Liver (tissue), 9 donors: ENCODE results near the gene EMID1. TPM values are rescaled to one million over a fixed set of nuclear protein-coding genes. Genes with fewer than 3 reads are reported as not detected.
"Not testable (repeated sequence)": the region's sequence is repeated elsewhere in the genome, so short reads cannot be mapped to it uniquely, and the experiment has no call there.

ENCODE experiments used
- DNase-seq: peaks from one replicate; pipeline ENCODE4 v3.0.0-alpha.2; 2017; ENCODE audit warnings: low spot score
- H3K27ac ChIP-seq, 2 donors: one replicate each; pipeline ENCODE4 v1.7.0; 2013; ENCODE audit warnings: inconsistent platforms in 2 of 2, low read length in 2 of 2, control low read depth in 1 of 2, low read depth in 1 of 2, mild to moderate bottlenecking in 1 of 2
- H3K27me3 ChIP-seq, 4 donors: one replicate each; pipeline versions ENCODE4 v1.6.1 to v1.7.0; 2013; ENCODE audit warnings: low read length in 3 of 4, inconsistent platforms in 1 of 4, mild to moderate bottlenecking in 1 of 4, moderate library complexity in 1 of 4; ENCODE audit not compliant: control insufficient read depth in 4 of 4, insufficient read depth in 4 of 4
- H3K36me3 ChIP-seq, 4 donors: one replicate each; pipeline versions ENCODE4 v1.6.1 to v1.7.0; 2013; ENCODE audit warnings: low read length in 3 of 4, mild to moderate bottlenecking in 3 of 4, low read depth in 1 of 4, moderate library complexity in 1 of 4; ENCODE audit not compliant: control insufficient read depth in 4 of 4, insufficient read depth in 3 of 4
- H3K4me1 ChIP-seq, 4 donors: one replicate each; pipeline versions ENCODE4 v1.6.1 to v1.7.0; 2013; ENCODE audit warnings: low read length in 3 of 4, mild to moderate bottlenecking in 3 of 4, moderate library complexity in 1 of 4; ENCODE audit not compliant: control insufficient read depth in 4 of 4, insufficient read depth in 4 of 4
- H3K4me3 ChIP-seq, 3 donors: one replicate each; pipeline versions ENCODE4 v1.6.1 to v1.7.0; 2013; ENCODE audit warnings: low read length in 3 of 3, control low read depth in 1 of 3, low read depth in 1 of 3, mild to moderate bottlenecking in 1 of 3
- H3K9ac ChIP-seq, 2 donors: one replicate each; pipeline ENCODE4 v1.7.0; 2013; ENCODE audit warnings: low read length in 2 of 2, mild to moderate bottlenecking in 2 of 2, moderate library complexity in 2 of 2, control low read depth in 1 of 2, low read depth in 1 of 2
- H3K9me3 ChIP-seq, 4 donors: one replicate each; pipeline versions ENCODE4 v1.6.1 to v1.7.0; 2013; ENCODE audit warnings: low read length in 3 of 4; ENCODE audit not compliant: control insufficient read depth in 4 of 4
- ATF3 ChIP-seq: IDR thresholded peaks from 2 replicates; pipeline ENCODE4 v1.6.1; 2016; ENCODE audit warnings: antibody characterized with exemption
- CTCF ChIP-seq: fragments of 150-350 bp; IDR thresholded peaks from 2 replicates; pipeline ENCODE4 v1.5.1; 2017; ENCODE audit warnings: improper control_type of control experiment, low read depth, low read length; ENCODE audit not compliant: missing input control
- EGR1 ChIP-seq, 2 donors: IDR thresholded peaks; 2 replicates each; pipeline ENCODE4 v1.6.1; 2016 to 2018; ENCODE audit warnings: antibody characterized with exemption in 2 of 2, low read depth in 2 of 2
- FOXA1 ChIP-seq: IDR thresholded peaks from 2 replicates; pipeline ENCODE4 v1.6.1; 2016; ENCODE audit warnings: antibody characterized with exemption
- FOXA2 ChIP-seq: IDR thresholded peaks from 2 replicates; pipeline ENCODE4 v1.6.1; 2016; ENCODE audit warnings: antibody characterized with exemption
- GABPA ChIP-seq, 2 donors: IDR thresholded peaks in 1 of 2; conservative IDR thresholded peaks in 1 of 2; 2 replicates each; pipeline ENCODE4 v1.6.1; 2016; ENCODE audit warnings: antibody characterized with exemption in 2 of 2, mild to moderate bottlenecking in 1 of 2, moderate library complexity in 1 of 2
- HNF4A ChIP-seq, 2 donors: conservative IDR thresholded peaks; 2 replicates each; pipeline ENCODE4 v1.6.1; 2016; ENCODE audit warnings: antibody characterized with exemption in 2 of 2, mild to moderate bottlenecking in 2 of 2
- HNF4G ChIP-seq: IDR thresholded peaks from 2 replicates; pipeline ENCODE4 v1.6.1; 2016; ENCODE audit warnings: antibody characterized with exemption
- JUND ChIP-seq, 2 donors: IDR thresholded peaks; 2 replicates each; pipeline ENCODE4 v1.6.1; 2016; ENCODE audit warnings: antibody characterized with exemption in 2 of 2
- MAX ChIP-seq: IDR thresholded peaks from 2 replicates; pipeline ENCODE4 v1.6.1; 2016; ENCODE audit warnings: antibody characterized with exemption
- NR2F2 ChIP-seq: IDR thresholded peaks from 2 replicates; pipeline ENCODE4 v1.6.1; 2016; ENCODE audit warnings: antibody characterized with exemption
- RAD21 ChIP-seq, 2 donors: IDR thresholded peaks; 2 replicates each; pipeline ENCODE4 v1.6.1; 2016; ENCODE audit warnings: antibody characterized with exemption in 2 of 2, mild to moderate bottlenecking in 2 of 2
- REST ChIP-seq: IDR thresholded peaks from 2 replicates; pipeline ENCODE4 v1.6.1; 2016; ENCODE audit warnings: antibody characterized with exemption, mild to moderate bottlenecking
- RXRA ChIP-seq, 2 donors: IDR thresholded peaks; 2 replicates each; pipeline ENCODE4 v1.6.1; 2017 to 2018; ENCODE audit warnings: antibody characterized with exemption in 2 of 2, mild to moderate bottlenecking in 1 of 2
- SP1 ChIP-seq: IDR thresholded peaks from 2 replicates; pipeline ENCODE4 v1.6.1; 2018; ENCODE audit warnings: antibody characterized with exemption, mild to moderate bottlenecking
- TAF1 ChIP-seq: conservative IDR thresholded peaks from 2 replicates; pipeline ENCODE4 v1.6.1; 2016; ENCODE audit warnings: antibody characterized with exemption, mild to moderate bottlenecking
- YY1 ChIP-seq: IDR thresholded peaks from 2 replicates; pipeline ENCODE4 v1.6.1; 2016; ENCODE audit warnings: antibody characterized with exemption, mild to moderate bottlenecking
- ZBTB33 ChIP-seq: IDR thresholded peaks from 2 replicates; pipeline ENCODE4 v1.6.1; 2016; ENCODE audit warnings: antibody characterized with exemption
- WGBS: extraction: QIAGEN DNeasy Blood & Tissue Kit; methylation state at CpG from one replicate; pipeline ENCODE4 v1.1.7; 2013; 5-methylcytosine and 5-hydroxymethylcytosine counted together
- polyA plus RNA-seq, 2 donors: library from polyadenylated mRNA; stranded (reverse) in 1 of 2; unstranded in 1 of 2; fragments of 200-250 nt in 1 of 2; fragments of >200 nt in 1 of 2; fragmentation: Nextera tagmentation in 1 of 2; extraction: Ambion mirVana in 1 of 2; gene quantifications; one replicate each; pipeline versions ENCODE4 v1.2.1 to v1.2.3, GENCODE V29; 2013 to 2015
- total RNA-seq, 2 donors: library from RNA; depleted of rRNA; stranded (reverse); fragments of >200 nt; gene quantifications; one replicate each; pipeline ENCODE4 v1.2.3, GENCODE V29; 2014
- donor health status: healthy.
- donor health status: healthy.
- donor health status: healthy.
- donor health status: healthy.
- donor health status: healthy.

EMID1 gene
- total and polyA plus RNA-seq, 4 donors: 0.89 to 8.9 (median 2.1) TPM

- Histone ChIP-seq H3K27me3 (no peaks in the 10 kb centered on the region), H3K9ac (no peak overlapping the region), H3K27ac (no peak overlapping the region), H3K4me1 (peaks cover 0 to 4% (median 2%) of the 10 kb centered on the region in 4 donors), H3K4me3 (no peak overlapping the region), H3K36me3 (no peaks in the 10 kb centered on the region), H3K9me3 (no peaks in the 10 kb centered on the region)
- DNase-seq: peak; percentile 81
- WGBS: 36% methylated on average over 11 of the region's 11 CpGs
- TF ChIP-seq NR2F2 (no peak), FOXA2 (no peak), ATF3 (no peak), HNF4A (conservative IDR thresholded peaks at IDR 0.05) (peak; percentile 43 to 54), JUND (IDR thresholded peaks at IDR 0.05) (no peak), RAD21 (IDR thresholded peaks at IDR 0.05) (peak; percentile 94 to 98), CTCF (peak; percentile 96), HNF4G (no peak), GABPA (IDR thresholded peaks at IDR 0.05 in 1 of 2, conservative IDR thresholded peaks at IDR 0.05 in 1 of 2) (no peak), FOXA1 (no peak), ZBTB33 (no peak), RXRA (IDR thresholded peaks at IDR 0.05) (no peak), TAF1 (no peak), REST (no peak), SP1 (no peak), MAX (no peak), EGR1 (IDR thresholded peaks at IDR 0.05; ENCODE audit: low read depth in 2 of 2) (no peak), YY1 (no peak)
These were observed 40.1 kb downstream of the EMID1 start for GRCh38 chr22:29245626-29246385.

- H3K9me3 ChIP-seq, H3K4me1 ChIP-seq, H3K27ac ChIP-seq, H3K36me3 ChIP-seq, H3K9ac ChIP-seq, H3K4me3 ChIP-seq, DNase-seq, H3K27me3 ChIP-seq: not testable (repeated sequence)
- WGBS: 97% methylated on average over 10 of the region's 10 CpGs
These were observed 42.2 kb downstream of the EMID1 start for GRCh38 chr22:29247891-29248290.
